ENCODE results near the gene GCA. TPM values are rescaled to one million over a fixed set of nuclear protein-coding genes. Genes with fewer than 3 reads are reported as not detected.

GCA gene
- polyA plus RNA-seq, 2 of the 4 experiments (the other 2 are of a cell fraction): 6.6 to 17.8 TPM

- CTCF ChIA-PET: interaction anchor here (0.6 to 2.4 kb wide), 11 partner anchors 11 to 177 kb away, joined by 3 to 12 read pairs (median 4); no protein-coding TSS in a partner anchor
- Histone ChIP-seq H3K9me3 (no peaks in the 10 kb centered on the region), H3K4me1 (no peaks in the 10 kb centered on the region), H3K4me3 (no peak overlapping the region), H3K4me2 (no peak overlapping the region), H3K27ac (no peak overlapping the region)
- ATAC-seq (no peak), DNase-seq (ENCODE audit: low read depth in 1 of 2, low spot score in 1 of 2) (no peak), FAIRE-seq (no peak)
- POLR2A ChIA-PET: no interaction called here
- TF ChIP-seq HOXA7 (CRISPR knock-in tag; IDR thresholded peaks at IDR 0.05): no peak
- no peak for TF ChIP-seq POLR2A (IDR thresholded peaks at IDR 0.05; ENCODE audit: low read length)
- no peak for TF ChIP-seq NPAS2 (CRISPR knock-in tag; IDR thresholded peaks at IDR 0.05; ENCODE audit: borderline replicate concordance)
- TF ChIP-seq E2F6 (IDR thresholded peaks at IDR 0.05; ENCODE audit: borderline replicate concordance, low read depth): no peak
- no peak for TF ChIP-seq TP53 (CRISPR knock-in tag; IDR thresholded peaks at IDR 0.05)
- no peak for TF ChIP-seq PHF8 (IDR thresholded peaks at IDR 0.05; ENCODE audit: borderline replicate concordance, low read depth)
- no peak for TF ChIP-seq REST (IDR thresholded peaks at IDR 0.05)
- no peak for TF ChIP-seq TFCP2L1 (CRISPR knock-in tag; IDR thresholded peaks at IDR 0.05)
- WGBS (ENCODE audit: missing lambda C conversion rate): 69% methylated on average over 1 of the region's 1 CpG
Measured at GRCh38 chr2:162301877-162302276, 42.1 kb upstream of the GCA start.

GRCh38 chr2:162305901-162306300, 38.0 kb upstream of the GCA start:
- DNase-seq (ENCODE audit: low read depth in 1 of 2, low spot score in 1 of 2) (no peak), ATAC-seq (no peak), FAIRE-seq (no peak)
- WGBS (ENCODE audit: missing lambda C conversion rate): 69% methylated on average over 3 of the region's 3 CpGs
- Histone ChIP-seq H3K9me3 (no peaks in the 10 kb centered on the region), H3K4me2 (no peak overlapping the region), H3K4me3 (no peak overlapping the region), H3K27ac (no peak overlapping the region), H3K4me1 (no peaks in the 10 kb centered on the region)
- ChIA-PET POLR2A (no interaction called here), CTCF (interaction anchor here (2.3 kb wide), 1 partner anchor 9 kb away, joined by 6 read pairs; no protein-coding TSS in a partner anchor)
- TF ChIP-seq FOXS1 (CRISPR knock-in tag; IDR thresholded peaks at IDR 0.05) (no peak), MAX (IDR thresholded peaks at IDR 0.05) (no peak)

GRCh38 chr2:162308747-162309503, 35.0 kb upstream of the GCA start:
- Histone ChIP-seq H3K9me3 (no peaks in the 10 kb centered on the region), H3K4me1 (no peaks in the 10 kb centered on the region), H3K4me2 (no peak overlapping the region), H3K27ac (no peak overlapping the region), H3K4me3 (no peak overlapping the region)
- 52% methylated on average over 3 of the region's 3 CpGs for WGBS (ENCODE audit: missing lambda C conversion rate)
- ChIA-PET CTCF (interaction anchor here (1.2 to 2.0 kb wide), 3 partner anchors 10 to 88 kb away, joined by 4 to 5 read pairs (median 4); no protein-coding TSS in a partner anchor), POLR2A (no interaction called here)
- FAIRE-seq (no peak), ATAC-seq (no peak), DNase-seq (ENCODE audit: low read depth in 1 of 2, low spot score in 1 of 2) (no peak)
- TF ChIP-seq JUN (IDR thresholded peaks at IDR 0.05) (no peak), RARB (CRISPR knock-in tag; IDR thresholded peaks at IDR 0.05) (no peak), SREBF2 (IDR thresholded peaks at IDR 0.05) (no peak), CEBPB (IDR thresholded peaks at IDR 0.05) (no peak), BHLHE40 (IDR thresholded peaks at IDR 0.05; ENCODE audit: low read depth, low read length) (no peak), POLR2A (IDR thresholded peaks at IDR 0.05; ENCODE audit: low read length) (no peak), FOSL2 (IDR thresholded peaks at IDR 0.05) (no peak), FOSL2 (CRISPR knock-in tag; IDR thresholded peaks at IDR 0.05) (no peak), CHD2 (IDR thresholded peaks at IDR 0.05; ENCODE audit: low read length, partially characterized antibody) (no peak), EP300 (IDR thresholded peaks at IDR 0.05) (no peak), MYC (IDR thresholded peaks at IDR 0.05; ENCODE audit: borderline replicate concordance, low read length) (no peak), RFX5 (IDR thresholded peaks at IDR 0.05) (no peak), TP53 (CRISPR knock-in tag; IDR thresholded peaks at IDR 0.05) (no peak), CBX8 (IDR thresholded peaks at IDR 0.05) (no peak), MAX (IDR thresholded peaks at IDR 0.05) (no peak), USF2 (IDR thresholded peaks at IDR 0.05) (no peak)
